CD4-positive, CD25-positive, alpha-beta regulatory T cell (primary cell): ENCODE results near the gene TMEM151A. TPM values are rescaled to one million over a fixed set of nuclear protein-coding genes. Genes with fewer than 3 reads are reported as not detected.
"Not testable (repeated sequence)": the region's sequence is repeated elsewhere in the genome, so short reads cannot be mapped to it uniquely, and the experiment has no call there.

ENCODE experiments used
- ATAC-seq, 2 donors: fragments of 150-1000 bp; cut with Tn5 transposase; one replicate each; pipeline ENCODE4 v1.10.0; 2021; ENCODE audit warnings: low read depth in 2 of 2, moderate number of reproducible peaks in 2 of 2, moderate library complexity in 1 of 2
- DNase-seq, 3 donors: peaks; one replicate each; pipeline versions ENCODE4 v3.0.0 to v3.0.0-alpha.2; 2012 to 2022; ENCODE audit warnings: mixed read lengths in 1 of 3
- H3K27ac ChIP-seq: one replicate; pipeline ENCODE4 v1.7.0; 2013; ENCODE audit warnings: mild to moderate bottlenecking, low read length; ENCODE audit not compliant: insufficient read depth, poor library complexity, severe bottlenecking
- H3K27me3 ChIP-seq: one replicate; pipeline ENCODE4 v1.7.0; 2013; ENCODE audit warnings: low read length; ENCODE audit not compliant: control insufficient read depth, insufficient read depth
- H3K36me3 ChIP-seq: one replicate; pipeline ENCODE4 v1.7.0; 2013; ENCODE audit warnings: mild to moderate bottlenecking, low read length, moderate library complexity; ENCODE audit not compliant: control insufficient read depth, insufficient read depth
- H3K4me1 ChIP-seq: 2 replicates; pipeline ENCODE4 v1.7.0; 2013; ENCODE audit warnings: mild to moderate bottlenecking, low read length; ENCODE audit not compliant: insufficient read depth, control insufficient read depth, poor library complexity, severe bottlenecking
- H3K4me3 ChIP-seq: one replicate; pipeline ENCODE4 v1.7.0; 2013; ENCODE audit warnings: low read depth, mild to moderate bottlenecking, low read length, moderate library complexity
- H3K9me3 ChIP-seq, 2 experiments: 1 replicate in 1 of 2; 2 replicates in 1 of 2; pipeline ENCODE4 v1.7.0; 2013; ENCODE audit warnings: low read length in 2 of 2, mild to moderate bottlenecking in 1 of 2, moderate library complexity in 1 of 2; ENCODE audit not compliant: control insufficient read depth in 2 of 2
- H3K27ac Mint-ChIP-seq, 3 donors: one replicate each; pipeline ENCODE4 v1.8.0; 2020 to 2022; ENCODE audit warnings: mild to moderate bottlenecking in 3 of 3, mixed read lengths in 3 of 3, moderate library complexity in 2 of 3
- H3K27me3 Mint-ChIP-seq: one replicate; pipeline ENCODE4 v1.8.0; 2022; ENCODE audit warnings: mild to moderate bottlenecking, mixed read lengths
- H3K36me3 Mint-ChIP-seq: one replicate; pipeline ENCODE4 v1.8.0; 2020; ENCODE audit warnings: mixed read lengths
- H3K4me1 Mint-ChIP-seq, 4 donors: one replicate each; pipeline ENCODE4 v1.8.0; 2020 to 2022; ENCODE audit warnings: mixed read lengths in 4 of 4, mild to moderate bottlenecking in 1 of 4
- H3K4me3 Mint-ChIP-seq, 4 donors: one replicate each; pipeline ENCODE4 v1.8.0; 2020 to 2022; ENCODE audit warnings: mild to moderate bottlenecking in 4 of 4, mixed read lengths in 4 of 4, moderate library complexity in 3 of 4
- H3K9me3 Mint-ChIP-seq, 7 donors: one replicate each; pipeline ENCODE4 v1.8.0; 2020 to 2022; ENCODE audit warnings: mixed read lengths in 7 of 7, mild to moderate bottlenecking in 3 of 7, moderate library complexity in 2 of 7
- polyA plus RNA-seq, 4 donors: library from polyadenylated mRNA; unstranded; fragments of 300-500 nt; fragmentation: Illumina TruSeq; gene quantifications; one replicate each; pipeline ENCODE4 v1.2.3, GENCODE V29; 2021
- total RNA-seq: library from RNA; stranded (reverse); gene quantifications from one replicate; pipeline ENCODE4 v1.2.3, GENCODE V29; 2022

Gene TMEM151A
- total and polyA plus RNA-seq, 5 donors from 2014 or later = not detected

DNA sequence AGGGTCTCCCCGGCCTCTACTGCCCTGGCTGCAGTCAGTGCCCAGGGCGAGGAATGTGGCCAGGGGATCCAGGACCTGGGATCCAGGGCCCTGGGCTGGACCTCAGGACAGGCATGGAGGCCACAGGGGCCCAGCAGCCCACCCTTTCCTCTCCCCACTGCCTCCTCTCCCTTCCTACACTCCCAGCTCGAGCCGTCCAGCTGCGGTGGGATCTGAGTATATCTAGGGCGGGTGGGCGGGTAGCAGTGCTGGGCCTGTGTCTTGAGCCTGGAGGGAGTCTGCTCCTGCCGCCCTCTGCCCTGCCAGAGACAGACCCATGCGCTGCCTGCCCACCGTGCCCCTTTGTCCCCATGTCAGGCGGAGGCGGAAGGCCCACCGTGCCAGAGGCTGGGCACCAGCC is 15.1 kb upstream of the TMEM151A start:
- Mint-ChIP-seq H3K27ac (peak overlapping the region in 1 of 3 donors; percentile 69), H3K36me3 (peaks cover 19% of the 10 kb centered on the region), H3K4me1 (peaks cover 4 to 36% (median 12%) of the 10 kb centered on the region in 4 donors), H3K4me3 (peak overlapping the region in 3 of 4 donors; percentile 62 to 80 (median 71))
- H3K9me3 Mint-ChIP-seq, DNase-seq, H3K27me3 ChIP-seq, H3K27me3 Mint-ChIP-seq, H3K27ac ChIP-seq, H3K4me3 ChIP-seq, ATAC-seq, H3K9me3 ChIP-seq: not testable (repeated sequence)
- peaks cover 19% of the 10 kb centered on the region for H3K4me1 ChIP-seq
- peaks cover 40% of the 10 kb centered on the region for H3K36me3 ChIP-seq

DNA sequence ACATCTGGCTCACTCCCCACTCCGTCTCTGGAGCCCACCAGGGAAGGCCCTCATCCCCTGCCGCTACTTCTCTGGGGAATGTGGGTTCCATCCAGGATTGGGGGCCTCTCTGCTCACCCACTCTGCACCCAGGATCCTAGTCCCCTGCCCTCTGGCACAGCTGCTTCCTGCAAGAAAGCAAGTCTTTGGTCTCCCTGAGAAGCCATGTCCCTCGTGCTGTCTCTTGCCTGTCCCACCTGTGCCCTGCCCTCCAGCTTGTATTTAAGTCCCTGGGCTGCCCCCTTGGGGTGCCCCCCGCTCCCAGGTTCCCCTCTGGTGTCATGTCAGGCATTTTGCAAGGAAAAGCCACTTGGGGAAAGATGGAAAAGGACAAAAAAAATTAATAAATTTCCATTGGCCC is 14.6 kb upstream of the TMEM151A start:
- H3K27me3 ChIP-seq, ATAC-seq, H3K9me3 ChIP-seq, H3K27me3 Mint-ChIP-seq, H3K4me3 ChIP-seq, H3K9me3 Mint-ChIP-seq, DNase-seq, H3K27ac ChIP-seq: not testable (repeated sequence)
- Mint-ChIP-seq H3K36me3 (peaks cover 16% of the 10 kb centered on the region), H3K4me1 (peaks cover 4 to 36% (median 13%) of the 10 kb centered on the region in 4 donors), H3K27ac (peak overlapping the region in 1 of 3 donors; percentile 69), H3K4me3 (peak overlapping the region in 3 of 4 donors; percentile 56 to 80 (median 71))
- Histone ChIP-seq H3K4me1 (peaks cover 24% of the 10 kb centered on the region), H3K36me3 (peaks cover 35% of the 10 kb centered on the region)

DNA sequence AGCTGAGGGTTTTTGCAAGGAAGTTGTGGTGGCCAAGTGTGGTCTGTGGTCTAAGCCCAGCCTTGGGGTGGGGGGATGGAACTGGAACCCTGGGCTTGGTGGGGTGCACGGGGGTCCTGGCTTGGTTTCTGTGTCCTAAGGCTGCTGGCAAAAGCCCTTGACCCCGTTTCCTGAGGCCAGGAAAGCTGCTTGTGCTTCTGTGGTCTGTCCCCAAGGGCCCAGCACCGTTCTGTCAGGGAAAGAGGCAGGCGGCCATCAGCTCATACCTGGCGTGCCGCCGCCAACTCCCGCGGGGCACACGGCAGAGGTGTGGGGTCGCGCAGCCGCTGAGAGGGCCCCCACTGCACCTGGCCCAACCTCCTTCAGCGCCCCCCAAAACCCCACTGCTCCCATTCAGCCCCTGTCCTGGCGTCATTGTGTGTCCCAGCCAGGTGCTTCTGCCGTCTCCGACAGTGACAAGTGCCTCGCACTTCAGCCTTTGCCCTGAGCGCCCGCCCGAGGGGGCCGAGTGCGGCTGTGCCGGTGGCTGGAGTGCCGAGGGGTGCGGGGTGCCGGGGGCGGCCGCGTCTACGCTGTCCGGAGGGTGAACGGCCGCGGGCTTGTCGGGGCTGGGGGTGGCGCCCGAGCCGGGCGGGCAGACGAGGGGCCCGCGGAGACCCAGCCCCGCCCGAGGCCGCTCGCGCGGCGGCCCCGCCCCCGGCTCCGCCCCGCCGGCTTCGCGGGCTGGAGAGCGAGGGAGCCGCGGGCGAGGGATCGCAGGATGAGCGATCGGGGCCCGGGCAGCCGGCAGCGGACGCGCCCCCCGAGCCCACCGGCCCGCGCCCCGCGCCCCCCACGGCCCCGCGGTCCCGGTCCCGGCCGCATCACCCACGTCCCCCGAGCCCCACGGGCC is 14.0 kb upstream of the TMEM151A start, which contains the start of gene CNIH2:
TSS of gene CNIH2 (plus strand) at position 705 of the 892 bp plus-strand sequence. CDS start 282 bp downstream, outside the sequence.
- Mint-ChIP-seq H3K4me1 (peaks cover 4 to 38% (median 16%) of the 10 kb centered on the region in 4 donors), H3K27ac (peak within 1 kb of the TSS in 1 of 3 donors; percentile 69), H3K27me3 (peaks cover 5% of the 10 kb centered on the region), H3K4me3 (peak within 1 kb of the TSS; percentile 56 to 80 (median 73)), H3K9me3 (no peaks in the 10 kb centered on the region), H3K36me3 (peaks cover 12% of the 10 kb centered on the region)
- Histone ChIP-seq H3K27me3 (no peaks in the 10 kb centered on the region), H3K4me1 (peaks cover 30% of the 10 kb centered on the region), H3K36me3 (peaks cover 29% of the 10 kb centered on the region), H3K9me3 (no peaks in the 10 kb centered on the region), H3K27ac (no peak within 1 kb of the TSS), H3K4me3 (no peak within 1 kb of the TSS)
- ATAC-seq = peak; percentile 17 to 31
- peak; percentile 25 to 53 (median 48) for DNase-seq

DNA sequence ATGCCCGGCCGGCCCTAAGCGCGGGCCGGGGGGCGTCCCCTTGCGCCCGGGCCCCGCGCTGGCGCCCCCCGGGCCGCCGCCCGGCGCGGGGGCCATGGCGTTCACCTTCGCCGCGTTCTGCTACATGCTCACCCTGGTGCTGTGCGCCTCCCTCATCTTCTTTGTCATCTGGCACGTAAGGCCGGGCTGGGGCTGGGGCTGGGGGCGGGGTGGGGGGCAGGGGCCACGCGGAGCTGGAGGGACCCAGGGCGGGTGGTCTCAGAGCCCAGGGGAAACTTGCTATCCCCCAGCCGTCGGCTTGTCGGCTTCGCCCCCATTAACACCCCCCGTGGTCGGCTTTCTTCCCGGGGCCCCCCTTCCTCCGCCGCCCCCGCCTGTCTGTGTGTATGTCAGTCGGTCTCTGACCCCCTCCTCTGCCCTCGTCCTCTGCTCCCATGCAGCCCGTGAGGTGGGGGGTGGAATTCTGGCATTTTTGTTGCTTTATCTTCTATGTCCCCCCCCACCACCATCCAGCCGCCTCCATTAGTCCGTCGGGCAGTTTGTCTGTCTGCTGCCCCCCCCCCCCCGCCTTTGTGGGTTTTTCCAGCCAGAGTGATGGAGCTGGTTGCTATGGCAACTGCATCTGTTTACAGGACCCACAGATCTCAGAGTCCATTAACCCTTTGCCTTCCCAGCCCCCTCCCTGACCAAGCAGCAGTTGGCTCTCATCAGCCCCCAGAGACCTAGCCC is 13.2 kb upstream of the TMEM151A start:
- peak overlapping the region in 3 of 4 donors; percentile 68 to 76 (median 70) for H3K4me3 Mint-ChIP-seq
- H3K9me3 ChIP-seq = no peaks in the 10 kb centered on the region
- peaks cover 6% of the 10 kb centered on the region for H3K36me3 Mint-ChIP-seq
- DNase-seq (peak in 1 of 3 donors; percentile 30), ATAC-seq (no peak)
- no peaks in the 10 kb centered on the region for H3K27me3 ChIP-seq
- H3K27ac Mint-ChIP-seq = no peak overlapping the region
- H3K4me3 ChIP-seq = no peak overlapping the region
- H3K27me3 Mint-ChIP-seq = peaks cover 5% of the 10 kb centered on the region
- H3K36me3 ChIP-seq = peaks cover 21% of the 10 kb centered on the region
- peaks cover under 1 to 39% (median 18%) of the 10 kb centered on the region in 4 donors for H3K4me1 Mint-ChIP-seq
- H3K27ac ChIP-seq = no peak overlapping the region
- H3K9me3 Mint-ChIP-seq = no peaks in the 10 kb centered on the region
- peaks cover 38% of the 10 kb centered on the region for H3K4me1 ChIP-seq

DNA sequence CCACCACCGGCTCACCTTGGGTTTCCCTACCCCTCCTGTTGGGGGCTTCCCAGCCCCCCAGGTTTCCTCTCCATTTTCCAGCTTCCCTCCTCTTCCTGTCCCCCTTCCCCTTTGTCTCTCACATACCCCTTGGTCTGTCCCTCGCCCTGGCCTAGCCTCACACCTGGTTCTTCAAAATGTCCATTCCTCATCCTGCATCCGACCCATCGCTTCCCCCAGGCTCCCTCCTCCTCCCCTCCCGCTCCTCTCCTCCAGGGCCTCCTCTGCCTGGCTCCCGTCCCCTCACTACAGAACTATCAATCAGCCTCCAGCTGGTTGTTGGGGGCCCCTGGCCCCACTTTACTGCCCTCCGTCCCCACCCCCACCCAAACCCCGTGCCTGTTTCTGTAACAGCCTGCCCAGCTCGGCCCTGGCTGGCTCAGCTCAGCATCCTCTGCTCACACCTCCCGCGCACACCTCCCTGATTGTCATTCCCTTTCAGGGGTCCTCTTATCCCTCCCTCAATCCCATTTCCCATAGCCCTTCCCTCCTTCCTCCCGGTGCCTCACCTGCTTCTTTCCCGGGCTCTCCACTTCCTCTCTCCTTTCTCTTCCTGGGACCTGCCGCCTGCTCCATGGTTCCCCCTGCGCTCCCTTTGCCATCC is 12.5 kb upstream of the TMEM151A start:
- Mint-ChIP-seq H3K27ac (no peak overlapping the region), H3K27me3 (peaks cover 5% of the 10 kb centered on the region), H3K4me3 (peak overlapping the region; percentile 29 to 88 (median 74)), H3K36me3 (peaks cover under 1% of the 10 kb centered on the region), H3K9me3 (no peaks in the 10 kb centered on the region), H3K4me1 (peaks cover 0 to 39% (median 18%) of the 10 kb centered on the region in 4 donors)
- no peak overlapping the region for H3K4me3 ChIP-seq
- H3K27me3 ChIP-seq = no peaks in the 10 kb centered on the region
- no peak for ATAC-seq
- H3K27ac ChIP-seq = no peak overlapping the region
- no peaks in the 10 kb centered on the region for H3K9me3 ChIP-seq
- peaks cover 14% of the 10 kb centered on the region for H3K36me3 ChIP-seq
- peaks cover 38% of the 10 kb centered on the region for H3K4me1 ChIP-seq
- DNase-seq = no peak

DNA sequence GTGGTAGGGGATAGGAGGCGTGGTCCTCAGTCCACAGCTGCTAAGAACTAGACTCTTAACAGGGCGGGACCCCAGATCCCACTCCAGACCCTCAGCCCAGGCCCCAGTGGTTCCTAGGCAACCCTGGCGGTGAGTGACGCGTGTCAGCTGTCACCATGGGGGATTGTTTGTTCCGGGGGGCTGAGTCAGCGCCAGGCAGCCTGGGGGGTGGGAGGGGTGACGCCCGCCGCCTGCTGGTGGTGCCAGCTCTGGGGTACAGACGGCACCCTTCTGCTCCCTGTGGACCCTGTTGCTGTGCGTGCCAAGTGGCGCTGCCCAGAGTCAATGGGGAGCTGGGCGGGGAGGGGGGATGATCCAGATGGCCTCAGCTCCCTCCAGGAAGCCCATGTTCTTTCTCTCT is 11.3 kb upstream of the TMEM151A start:
- Mint-ChIP-seq H3K36me3 (no peaks in the 10 kb centered on the region), H3K4me1 (peaks cover 0 to 39% (median 18%) of the 10 kb centered on the region in 4 donors), H3K4me3 (peak overlapping the region in 2 of 4 donors; percentile 51 to 89), H3K9me3 (no peaks in the 10 kb centered on the region), H3K27me3 (peaks cover 5% of the 10 kb centered on the region), H3K27ac (no peak overlapping the region)
- ATAC-seq (no peak), DNase-seq (no peak)
- peaks cover 4% of the 10 kb centered on the region for H3K36me3 ChIP-seq
- H3K27ac ChIP-seq = no peak overlapping the region
- no peaks in the 10 kb centered on the region for H3K9me3 ChIP-seq
- H3K27me3 ChIP-seq = no peaks in the 10 kb centered on the region
- H3K4me1 ChIP-seq = peaks cover 38% of the 10 kb centered on the region
- H3K4me3 ChIP-seq = no peak overlapping the region

DNA sequence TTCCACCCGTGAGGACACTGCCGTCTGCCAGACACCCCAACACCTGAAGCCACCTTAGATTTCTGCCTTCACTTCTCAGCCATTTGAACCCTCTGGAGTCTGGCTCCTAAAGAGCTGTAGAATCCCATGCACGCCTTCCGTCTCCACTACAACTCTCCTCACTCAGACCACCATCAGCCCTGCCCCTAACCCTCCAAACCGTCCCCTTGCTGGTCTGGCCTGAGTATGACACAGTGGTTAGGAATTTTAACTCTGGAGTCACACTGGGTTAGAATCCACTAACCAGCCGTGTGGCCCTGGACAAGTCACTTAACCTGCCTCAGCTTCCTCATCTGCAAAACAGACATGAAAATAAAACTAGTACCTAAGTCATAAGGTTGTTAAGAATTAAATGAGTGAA is 10.7 kb upstream of the TMEM151A start:
- Mint-ChIP-seq H3K27me3 (peaks cover 5% of the 10 kb centered on the region), H3K4me1 (peaks cover 0 to 39% (median 18%) of the 10 kb centered on the region in 4 donors), H3K36me3 (no peaks in the 10 kb centered on the region), H3K27ac (peak overlapping the region in 2 of 3 donors; percentile 34 to 86), H3K4me3 (peak overlapping the region; percentile 2 to 89 (median 46)), H3K9me3 (no peaks in the 10 kb centered on the region)
- ATAC-seq (no peak), DNase-seq (no peak)
- H3K4me3 ChIP-seq = no peak overlapping the region
- no peaks in the 10 kb centered on the region for H3K27me3 ChIP-seq
- peaks cover 38% of the 10 kb centered on the region for H3K4me1 ChIP-seq
- H3K36me3 ChIP-seq = peaks cover under 1% of the 10 kb centered on the region
- H3K27ac ChIP-seq = no peak overlapping the region
- H3K9me3 ChIP-seq = no peaks in the 10 kb centered on the region
